ENCODE results near the gene INSYN2B. TPM values are rescaled to one million over a fixed set of nuclear protein-coding genes. Genes with fewer than 3 reads are reported as not detected.

INSYN2B gene
- total RNA-seq, 4 donors from 2014 or later = 2.5 TPM; not detected in 3

DNA sequence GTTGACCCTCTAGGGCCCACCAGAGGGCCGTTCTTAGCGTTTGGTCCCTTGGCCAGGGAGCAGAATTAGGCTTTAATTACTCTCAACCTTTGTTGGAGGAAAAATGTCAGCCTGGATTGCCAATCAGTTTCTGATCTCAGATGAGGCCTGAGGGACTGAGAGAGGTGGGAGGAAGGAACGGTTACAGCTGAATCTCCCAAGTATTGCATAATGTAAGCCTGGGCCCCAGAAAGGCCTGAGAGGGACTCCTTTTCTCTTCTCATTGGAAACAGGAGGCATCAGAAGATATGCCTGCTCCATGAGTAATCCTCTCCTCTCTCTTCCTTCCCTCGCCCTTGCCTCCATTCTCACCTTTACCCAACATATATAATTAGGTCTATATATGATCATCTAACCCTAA is 105.7 kb downstream of the INSYN2B start:
- H3K36me3 ChIP-seq = no peaks in the 10 kb centered on the region
- no peak overlapping the region for H3K4me3 ChIP-seq
- no peak for DNase-seq
- no peak overlapping the region for H3K27ac ChIP-seq
- no peaks in the 10 kb centered on the region for H3K27me3 ChIP-seq
- TF ChIP-seq, protein P1, sequence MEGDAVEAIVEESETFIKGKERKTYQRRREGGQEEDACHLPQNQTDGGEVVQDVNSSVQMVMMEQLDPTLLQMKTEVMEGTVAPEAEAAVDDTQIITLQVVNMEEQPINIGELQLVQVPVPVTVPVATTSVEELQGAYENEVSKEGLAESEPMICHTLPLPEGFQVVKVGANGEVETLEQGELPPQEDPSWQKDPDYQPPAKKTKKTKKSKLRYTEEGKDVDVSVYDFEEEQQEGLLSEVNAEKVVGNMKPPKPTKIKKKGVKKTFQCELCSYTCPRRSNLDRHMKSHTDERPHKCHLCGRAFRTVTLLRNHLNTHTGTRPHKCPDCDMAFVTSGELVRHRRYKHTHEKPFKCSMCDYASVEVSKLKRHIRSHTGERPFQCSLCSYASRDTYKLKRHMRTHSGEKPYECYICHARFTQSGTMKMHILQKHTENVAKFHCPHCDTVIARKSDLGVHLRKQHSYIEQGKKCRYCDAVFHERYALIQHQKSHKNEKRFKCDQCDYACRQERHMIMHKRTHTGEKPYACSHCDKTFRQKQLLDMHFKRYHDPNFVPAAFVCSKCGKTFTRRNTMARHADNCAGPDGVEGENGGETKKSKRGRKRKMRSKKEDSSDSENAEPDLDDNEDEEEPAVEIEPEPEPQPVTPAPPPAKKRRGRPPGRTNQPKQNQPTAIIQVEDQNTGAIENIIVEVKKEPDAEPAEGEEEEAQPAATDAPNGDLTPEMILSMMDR (IDR thresholded peaks at IDR 0.05) = no peak
- no peak for TF ChIP-seq POLR2A (IDR thresholded peaks at IDR 0.05)
- H3K4me1 ChIP-seq = no peaks in the 10 kb centered on the region
- H3K9me3 ChIP-seq = no peaks in the 10 kb centered on the region

DNA sequence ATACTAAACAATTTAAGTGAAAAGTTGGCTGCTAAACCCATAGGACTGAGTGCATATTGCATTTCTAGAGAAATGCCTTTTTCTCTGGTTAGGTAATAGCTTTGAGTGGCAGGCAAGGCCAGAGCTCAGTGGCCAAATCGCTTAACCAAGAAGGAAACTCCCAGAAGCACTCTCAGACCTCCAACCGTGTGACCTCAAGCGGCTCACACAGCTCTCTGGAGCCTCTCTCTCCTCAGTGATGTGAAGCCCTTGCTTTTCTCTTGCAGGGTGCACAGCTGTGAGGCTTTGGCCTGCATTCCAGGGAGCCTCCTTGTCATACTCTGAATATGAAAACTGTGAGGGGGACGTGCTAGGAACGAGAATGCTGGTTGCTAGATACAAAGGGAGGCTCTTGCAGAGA is 106.7 kb downstream of the INSYN2B start:
- no peak for DNase-seq
- Histone ChIP-seq H3K36me3 (no peaks in the 10 kb centered on the region), H3K9me3 (no peaks in the 10 kb centered on the region), H3K27ac (no peak overlapping the region), H3K4me3 (no peak overlapping the region), H3K27me3 (no peaks in the 10 kb centered on the region), H3K4me1 (no peaks in the 10 kb centered on the region)
- no peak for TF ChIP-seq POLR2A (IDR thresholded peaks at IDR 0.05)

- H3K27ac ChIP-seq = no peak overlapping the region
- H3K4me3 ChIP-seq = no peak overlapping the region
- H3K4me1 ChIP-seq = no peaks in the 10 kb centered on the region
- H3K27me3 ChIP-seq = no peaks in the 10 kb centered on the region
- H3K9me3 ChIP-seq = no peaks in the 10 kb centered on the region
- no peaks in the 10 kb centered on the region for H3K36me3 ChIP-seq
- no peak for DNase-seq
- TF ChIP-seq, protein P1 (IDR thresholded peaks at IDR 0.05) = no peak
- TF ChIP-seq POLR2A (IDR thresholded peaks at IDR 0.05) = no peak
These were observed 108.3 kb downstream of the INSYN2B start for GRCh38 chr5:169871826-169872490.

DNA sequence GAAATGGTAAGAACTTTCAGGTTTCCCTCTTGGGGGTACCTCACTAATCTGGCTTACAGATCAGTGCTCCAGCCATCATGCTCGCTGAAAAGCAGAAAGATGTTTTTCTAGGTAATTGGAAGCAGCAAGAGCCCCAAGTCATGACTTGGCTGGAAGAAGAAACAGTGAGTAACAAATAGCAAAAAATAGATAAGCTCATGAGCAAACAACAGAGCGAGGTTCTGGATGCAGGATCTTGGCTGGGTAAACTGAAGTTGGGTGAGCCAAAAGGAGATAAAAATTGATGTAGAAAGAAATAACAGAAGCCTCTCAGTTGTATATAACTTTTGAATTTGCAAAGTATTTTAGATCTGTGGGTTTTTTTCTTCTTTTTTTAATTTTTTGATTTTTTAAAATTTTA is 110.1 kb downstream of the INSYN2B start:
- TF ChIP-seq, protein P1 (IDR thresholded peaks at IDR 0.05) = no peak
- no peak for TF ChIP-seq POLR2A (IDR thresholded peaks at IDR 0.05)
- Histone ChIP-seq H3K4me3 (no peak overlapping the region), H3K27me3 (no peaks in the 10 kb centered on the region), H3K9me3 (no peaks in the 10 kb centered on the region), H3K4me1 (no peaks in the 10 kb centered on the region), H3K27ac (no peak overlapping the region), H3K36me3 (no peaks in the 10 kb centered on the region)
- no peak for DNase-seq

GRCh38 chr5:169869066-169869465 is 111.2 kb downstream of the INSYN2B start:
- no peak for TF ChIP-seq POLR2A (IDR thresholded peaks at IDR 0.05)
- TF ChIP-seq, protein P1 (IDR thresholded peaks at IDR 0.05) = no peak
- Histone ChIP-seq H3K27me3 (no peaks in the 10 kb centered on the region), H3K9me3 (no peaks in the 10 kb centered on the region), H3K36me3 (no peaks in the 10 kb centered on the region), H3K27ac (no peak overlapping the region), H3K4me1 (no peaks in the 10 kb centered on the region), H3K4me3 (no peak overlapping the region)
- no peak for DNase-seq

- Histone ChIP-seq H3K9me3 (no peaks in the 10 kb centered on the region), H3K27me3 (no peaks in the 10 kb centered on the region), H3K36me3 (no peaks in the 10 kb centered on the region), H3K4me1 (no peaks in the 10 kb centered on the region), H3K27ac (no peak overlapping the region), H3K4me3 (no peak overlapping the region)
- no peak for DNase-seq
- TF ChIP-seq, protein P1 (IDR thresholded peaks at IDR 0.05) = no peak
- TF ChIP-seq POLR2A (IDR thresholded peaks at IDR 0.05) = no peak
These were observed 112.9 kb downstream of the INSYN2B start for GRCh38 chr5:169867347-169867746.
